Astrocyte (in vitro differentiated cells and primary cell): ENCODE results near the gene DFFB. TPM values are rescaled to one million over a fixed set of nuclear protein-coding genes. Genes with fewer than 3 reads are reported as not detected.

ENCODE experiments used
- DNase-seq: peaks from one replicate; pipeline ENCODE4 v3.0.0-alpha.2; 2010; ENCODE audit warnings: low read depth
- FAIRE-seq: peaks from 2 replicates; lab custom pipeline; 2011; peaks lifted over from hg19 to GRCh38; lab: Jason Lieb, UNC
- H2AFZ ChIP-seq: 2 replicates; pipeline ENCODE4 v1.6.0; 2012; ENCODE audit warnings: low read depth, low read length, inconsistent platforms
- H3K27ac ChIP-seq: 2 replicates; pipeline ENCODE4 v1.5.1; 2011; ENCODE audit warnings: low read depth, low read length, inconsistent platforms
- H3K27me3 ChIP-seq: 2 replicates; pipeline ENCODE4 v1.6.0; 2011; ENCODE audit warnings: low read length, inconsistent platforms; ENCODE audit not compliant: insufficient read depth
- H3K36me3 ChIP-seq: 2 replicates; pipeline ENCODE4 v1.5.1; 2011; ENCODE audit warnings: low read length, inconsistent platforms; ENCODE audit not compliant: insufficient read depth
- H3K4me1 ChIP-seq: 2 replicates; pipeline ENCODE4 v1.5.1; 2011; ENCODE audit warnings: low read length, inconsistent platforms; ENCODE audit not compliant: insufficient read depth
- H3K4me2 ChIP-seq: 2 replicates; pipeline ENCODE4 v1.6.0; 2012; ENCODE audit warnings: low read length, inconsistent platforms
- H3K4me3 ChIP-seq: 2 replicates; pipeline ENCODE4 v1.5.1; 2011; ENCODE audit warnings: low read depth, mild to moderate bottlenecking, low read length, inconsistent platforms; ENCODE audit not compliant: insufficient read depth
- H3K79me2 ChIP-seq: 2 replicates; pipeline ENCODE4 v1.6.0; 2012; ENCODE audit warnings: mild to moderate bottlenecking, low read length, inconsistent platforms; ENCODE audit not compliant: insufficient read depth
- H3K9ac ChIP-seq: 2 replicates; pipeline ENCODE4 v1.6.0; 2012; ENCODE audit warnings: mild to moderate bottlenecking, low read length, inconsistent platforms
- H3K9me3 ChIP-seq: 2 replicates; pipeline ENCODE4 v1.5.1; 2012; ENCODE audit warnings: low read depth, mild to moderate bottlenecking, low read length, inconsistent platforms; ENCODE audit not compliant: insufficient read depth
- H4K20me1 ChIP-seq: 2 replicates; pipeline ENCODE4 v1.6.0; 2012; ENCODE audit warnings: low read length, inconsistent platforms; ENCODE audit not compliant: insufficient read depth
- H3K27ac Mint-ChIP-seq: one replicate; pipeline ENCODE4 v1.8.0; 2021; ENCODE audit warnings: mild to moderate bottlenecking, mixed read lengths; ENCODE audit not compliant: unreplicated experiment
- H3K27me3 Mint-ChIP-seq: one replicate; pipeline ENCODE4 v1.8.0; 2021; ENCODE audit warnings: low read depth, mixed read lengths; ENCODE audit not compliant: unreplicated experiment
- H3K36me3 Mint-ChIP-seq: one replicate; pipeline ENCODE4 v1.8.0; 2021; ENCODE audit warnings: low read depth, mixed read lengths; ENCODE audit not compliant: unreplicated experiment
- H3K4me1 Mint-ChIP-seq: one replicate; pipeline ENCODE4 v1.8.0; 2021; ENCODE audit warnings: low read depth, mixed read lengths; ENCODE audit not compliant: unreplicated experiment
- H3K4me3 Mint-ChIP-seq: one replicate; pipeline ENCODE4 v1.8.0; 2021; ENCODE audit warnings: mild to moderate bottlenecking, moderate library complexity, mixed read lengths; ENCODE audit not compliant: unreplicated experiment
- H3K9me3 Mint-ChIP-seq: one replicate; pipeline ENCODE4 v1.8.0; 2021; ENCODE audit warnings: mild to moderate bottlenecking, mixed read lengths; ENCODE audit not compliant: unreplicated experiment
- EZH2 ChIP-seq: IDR thresholded peaks from 2 replicates; pipeline ENCODE4 v1.6.1; 2012; ENCODE audit warnings: mild to moderate bottlenecking, low read length, inconsistent platforms; ENCODE audit not compliant: insufficient read depth
- total RNA-seq: library from RNA; stranded (reverse); gene quantifications from 2 replicates; pipeline ENCODE4 v1.2.1, GENCODE V29; 2021
- TF ChIP-seq, protein P1 (sequence below): IDR thresholded peaks from 2 replicates; pipeline ENCODE4 v1.5.1; 2011; ENCODE audit warnings: low read depth, mild to moderate bottlenecking, inconsistent platforms, low read length, moderate library complexity; ENCODE audit not compliant: insufficient read depth

DFFB gene
- total RNA-seq, 1 donor from 2014 or later = 7.4 TPM

- no peak overlapping the region for H3K27ac ChIP-seq
- H3K36me3 Mint-ChIP-seq = peaks cover 6% of the 10 kb centered on the region
- FAIRE-seq (no peak), DNase-seq (no peak)
- no peak overlapping the region for H3K27ac Mint-ChIP-seq
- H3K4me3 Mint-ChIP-seq = no peak overlapping the region
- H4K20me1 ChIP-seq = no peaks in the 10 kb centered on the region
- H2AFZ ChIP-seq = no peak overlapping the region
- peaks cover 6% of the 10 kb centered on the region for H3K4me1 Mint-ChIP-seq
- no peaks in the 10 kb centered on the region for H3K79me2 ChIP-seq
- H3K27me3 Mint-ChIP-seq = peaks cover 27% of the 10 kb centered on the region
- H3K9me3 Mint-ChIP-seq = no peaks in the 10 kb centered on the region
- no peak overlapping the region for H3K4me2 ChIP-seq
- H3K27me3 ChIP-seq = peaks cover 4% of the 10 kb centered on the region
- H3K4me1 ChIP-seq = no peaks in the 10 kb centered on the region
- H3K9me3 ChIP-seq = no peaks in the 10 kb centered on the region
- H3K9ac ChIP-seq = no peak overlapping the region
- TF ChIP-seq, protein P1, sequence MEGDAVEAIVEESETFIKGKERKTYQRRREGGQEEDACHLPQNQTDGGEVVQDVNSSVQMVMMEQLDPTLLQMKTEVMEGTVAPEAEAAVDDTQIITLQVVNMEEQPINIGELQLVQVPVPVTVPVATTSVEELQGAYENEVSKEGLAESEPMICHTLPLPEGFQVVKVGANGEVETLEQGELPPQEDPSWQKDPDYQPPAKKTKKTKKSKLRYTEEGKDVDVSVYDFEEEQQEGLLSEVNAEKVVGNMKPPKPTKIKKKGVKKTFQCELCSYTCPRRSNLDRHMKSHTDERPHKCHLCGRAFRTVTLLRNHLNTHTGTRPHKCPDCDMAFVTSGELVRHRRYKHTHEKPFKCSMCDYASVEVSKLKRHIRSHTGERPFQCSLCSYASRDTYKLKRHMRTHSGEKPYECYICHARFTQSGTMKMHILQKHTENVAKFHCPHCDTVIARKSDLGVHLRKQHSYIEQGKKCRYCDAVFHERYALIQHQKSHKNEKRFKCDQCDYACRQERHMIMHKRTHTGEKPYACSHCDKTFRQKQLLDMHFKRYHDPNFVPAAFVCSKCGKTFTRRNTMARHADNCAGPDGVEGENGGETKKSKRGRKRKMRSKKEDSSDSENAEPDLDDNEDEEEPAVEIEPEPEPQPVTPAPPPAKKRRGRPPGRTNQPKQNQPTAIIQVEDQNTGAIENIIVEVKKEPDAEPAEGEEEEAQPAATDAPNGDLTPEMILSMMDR = no peak
- TF ChIP-seq EZH2 = no peak
- H3K4me3 ChIP-seq = no peak overlapping the region
- no peaks in the 10 kb centered on the region for H3K36me3 ChIP-seq
Observed at GRCh38 chr1:3907031-3907534, 49.8 kb downstream of the DFFB start.

GRCh38 chr1:3907621-3908165, 50.4 kb downstream of the DFFB start:
- no peak overlapping the region for H3K4me3 Mint-ChIP-seq
- Histone ChIP-seq H4K20me1 (no peaks in the 10 kb centered on the region), H3K27ac (no peak overlapping the region), H3K4me3 (no peak overlapping the region), H3K4me1 (no peaks in the 10 kb centered on the region), H3K9me3 (no peaks in the 10 kb centered on the region), H3K27me3 (peaks cover 4% of the 10 kb centered on the region), H3K4me2 (no peak overlapping the region), H2AFZ (no peak overlapping the region), H3K36me3 (no peaks in the 10 kb centered on the region), H3K79me2 (no peaks in the 10 kb centered on the region), H3K9ac (no peak overlapping the region)
- H3K27ac Mint-ChIP-seq = no peak overlapping the region
- H3K9me3 Mint-ChIP-seq = no peaks in the 10 kb centered on the region
- peaks cover 6% of the 10 kb centered on the region for H3K36me3 Mint-ChIP-seq
- H3K27me3 Mint-ChIP-seq = peaks cover 27% of the 10 kb centered on the region
- peaks cover 6% of the 10 kb centered on the region for H3K4me1 Mint-ChIP-seq
- DNase-seq (no peak), FAIRE-seq (no peak)
- TF ChIP-seq, protein P1 = no peak
- no peak for TF ChIP-seq EZH2

GRCh38 chr1:3908886-3909517, 51.7 kb downstream of the DFFB start:
- Mint-ChIP-seq H3K9me3 (no peaks in the 10 kb centered on the region), H3K27ac (no peak overlapping the region), H3K27me3 (peaks cover 27% of the 10 kb centered on the region), H3K36me3 (peaks cover 3% of the 10 kb centered on the region), H3K4me1 (no peaks in the 10 kb centered on the region), H3K4me3 (no peak overlapping the region)
- Histone ChIP-seq H3K9me3 (no peaks in the 10 kb centered on the region), H3K27me3 (peaks cover 4% of the 10 kb centered on the region), H3K36me3 (no peaks in the 10 kb centered on the region), H4K20me1 (no peaks in the 10 kb centered on the region), H3K4me2 (no peak overlapping the region), H3K9ac (no peak overlapping the region), H3K79me2 (no peaks in the 10 kb centered on the region), H3K4me3 (no peak overlapping the region), H3K4me1 (no peaks in the 10 kb centered on the region), H3K27ac (no peak overlapping the region), H2AFZ (no peak overlapping the region)
- no peak for FAIRE-seq
- no peak for DNase-seq
- TF ChIP-seq EZH2 = no peak
- TF ChIP-seq, protein P1 = no peak
